ENCODE data around the gene NUP98. TPM values are rescaled to one million over a fixed set of nuclear protein-coding genes. Genes with fewer than 3 reads are reported as not detected.

NUP98 gene
- total RNA-seq, 4 donors from 2014 or later = 65.2 to 128 (median 102) TPM

GRCh38 chr11:3807909-3808860, 10.8 kb upstream of the NUP98 start, which contains the start of gene PGAP2:
Gene PGAP2, plus strand, starts transcription at chr11:3808560. Its CDS starts 2,700 bp downstream, at chr11:3811260.
- intact Hi-C loops (cut with DNase I; ENCODE audit: low total_unique reads) (no loop called here), in situ Hi-C loops (cut with MboI; ENCODE audit: low sequenced_read_pairs in 4 of 4) (no loop called here)
- H3K4me1 ChIP-seq = peaks cover 4 to 16% of the 10 kb centered on the region in 2 donors
- peak within 1 kb of the TSS; percentile 63 to 83 (median 70) for H3K4me3 ChIP-seq
- no peak for TF ChIP-seq POLR2A (IDR thresholded peaks at IDR 0.05)
- peak in 4 of 5 experiments; percentile 37 to 68 (median 44) for TF ChIP-seq CTCF (IDR thresholded peaks at IDR 0.05 in 4 of 5, conservative IDR thresholded peaks at IDR 0.05 in 1 of 5)
- H3K27me3 ChIP-seq = no peaks in the 10 kb centered on the region
- ATAC-seq = peak; percentile 64 to 74
- no peaks in the 10 kb centered on the region for H3K36me3 ChIP-seq
- H3K9me3 ChIP-seq = no peaks in the 10 kb centered on the region
- DNase-seq = peak in 1 of 2 donors; percentile 26
- H3K27ac ChIP-seq = peak within 1 kb of the TSS; percentile 10 to 74 (median 59)

GRCh38 chr11:3803726-3804495, 6.6 kb upstream of the NUP98 start:
- no peak for TF ChIP-seq POLR2A (IDR thresholded peaks at IDR 0.05)
- no peak for TF ChIP-seq CTCF (IDR thresholded peaks at IDR 0.05 in 4 of 5, conservative IDR thresholded peaks at IDR 0.05 in 1 of 5)
- intact Hi-C loops (cut with DNase I; ENCODE audit: low total_unique reads) (no loop called here), in situ Hi-C loops (cut with MboI; ENCODE audit: low sequenced_read_pairs in 4 of 4) (no loop called here)
- Histone ChIP-seq H3K4me1 (peaks cover 0 to 4% of the 10 kb centered on the region in 2 donors), H3K27me3 (no peaks in the 10 kb centered on the region), H3K9me3 (no peaks in the 10 kb centered on the region), H3K27ac (no peak overlapping the region), H3K4me3 (no peak overlapping the region), H3K36me3 (no peaks in the 10 kb centered on the region)
- DNase-seq (no peak), ATAC-seq (no peak)

- no peaks in the 10 kb centered on the region for H3K36me3 ChIP-seq
- in situ Hi-C loops (cut with MboI; ENCODE audit: low sequenced_read_pairs in 4 of 4) (no loop called here), intact Hi-C loops (cut with DNase I; ENCODE audit: low total_unique reads) (no loop called here)
- H3K9me3 ChIP-seq = no peaks in the 10 kb centered on the region
- no peak for ATAC-seq
- H3K27me3 ChIP-seq = no peaks in the 10 kb centered on the region
- no peak for DNase-seq
- no peak for TF ChIP-seq CTCF (IDR thresholded peaks at IDR 0.05 in 4 of 5, conservative IDR thresholded peaks at IDR 0.05 in 1 of 5)
- TF ChIP-seq POLR2A (IDR thresholded peaks at IDR 0.05) = no peak
- H3K4me3 ChIP-seq = no peak overlapping the region
- H3K27ac ChIP-seq = no peak overlapping the region
- H3K4me1 ChIP-seq = peaks cover 5% of the 10 kb centered on the region in 2 donors
Observed at GRCh38 chr11:3802011-3802790, 4.8 kb upstream of the NUP98 start.

GRCh38 chr11:3799873-3800272, 2.5 kb upstream of the NUP98 start:
- intact Hi-C loops (cut with DNase I; ENCODE audit: low total_unique reads) = loop anchor here (10.0 kb wide), 1 partner anchor 185 kb away; no protein-coding TSS in a partner anchor
- DNase-seq = no peak
- in situ Hi-C loops (cut with MboI; ENCODE audit: low sequenced_read_pairs in 4 of 4) = no loop called here

More at GRCh38 chr11:3799873-3800272, 2.5 kb upstream of the NUP98 start:
- peaks cover 21 to 24% of the 10 kb centered on the region in 2 donors for H3K4me1 ChIP-seq
- no peak overlapping the region for H3K4me3 ChIP-seq
- no peak for ATAC-seq
- no peak overlapping the region for H3K27ac ChIP-seq
- H3K9me3 ChIP-seq = no peaks in the 10 kb centered on the region
- no peaks in the 10 kb centered on the region for H3K27me3 ChIP-seq
- TF ChIP-seq POLR2A (IDR thresholded peaks at IDR 0.05) = no peak
- TF ChIP-seq CTCF (IDR thresholded peaks at IDR 0.05 in 4 of 5, conservative IDR thresholded peaks at IDR 0.05 in 1 of 5) = no peak
- no peaks in the 10 kb centered on the region for H3K36me3 ChIP-seq

All from gastrocnemius medialis (tissue), 4 donors.